MCF 10A (cell line): Measurements from ENCODE around the gene FBXO46. TPM values are rescaled to one million over a fixed set of nuclear protein-coding genes. Genes with fewer than 3 reads are reported as not detected.

Experiments
- BruUV-seq: library from RNA; stranded (reverse); fragments of 400-500 nt; replicated peaks from 2 replicates; lab custom pipeline; 2021; lab: Mats Ljungman, UMichigan
- CTCF ChIA-PET: fragments of 300-600 bp; sonication (Branson Sonifier 250); formaldehyde crosslinking; extraction: SDS; loops from one replicate; lab custom pipeline; 2021; ENCODE audit warnings: antibody characterized with exemption, inconsistent platforms; lab: Yijun Ruan, JAX
- POLR2A ChIA-PET: fragments of 300-600, 350-650 bp; sonication (Branson Sonifier 250); formaldehyde crosslinking; extraction: SDS; loops from one replicate; lab custom pipeline; 2020; ENCODE audit warnings: antibody characterized with exemption, inconsistent platforms; lab: Yijun Ruan, JAX
- DNase-seq: peaks from one replicate; pipeline ENCODE4 v3.0.0-alpha.2; 2018; ENCODE audit not compliant: unreplicated experiment
- H3K27ac Mint-ChIP-seq: one replicate; pipeline ENCODE4 v1.8.0; 2022; ENCODE audit warnings: mild to moderate bottlenecking, low read depth, mixed read lengths; ENCODE audit not compliant: unreplicated experiment
- H3K27me3 Mint-ChIP-seq: one replicate; pipeline ENCODE4 v1.8.0; 2022; ENCODE audit warnings: mixed read lengths; ENCODE audit not compliant: insufficient read depth, unreplicated experiment
- H3K36me3 Mint-ChIP-seq: one replicate; pipeline ENCODE4 v1.8.0; 2022; ENCODE audit warnings: mild to moderate bottlenecking, moderate library complexity, mixed read lengths; ENCODE audit not compliant: insufficient read depth, unreplicated experiment
- H3K4me1 Mint-ChIP-seq: one replicate; pipeline ENCODE4 v1.8.0; 2022; ENCODE audit warnings: mixed read lengths; ENCODE audit not compliant: insufficient read depth, unreplicated experiment
- H3K4me3 Mint-ChIP-seq: one replicate; pipeline ENCODE4 v1.8.0; 2022; ENCODE audit warnings: mild to moderate bottlenecking, moderate library complexity, mixed read lengths; ENCODE audit not compliant: unreplicated experiment
- H3K9me3 Mint-ChIP-seq: one replicate; pipeline ENCODE4 v1.8.0; 2022; ENCODE audit warnings: mixed read lengths; ENCODE audit not compliant: unreplicated experiment
- CTCF ChIP-seq: fragments of 200-600 bp; IDR thresholded peaks from one replicate; pipeline ENCODE4 v1.8.0; 2022; ENCODE audit warnings: antibody characterized with exemption, mild to moderate bottlenecking; ENCODE audit not compliant: unreplicated experiment
- intact Hi-C: fragments of 100-400 bp; cut with micrococcal nuclease; formaldehyde crosslinking; loops from 2 replicates; pipeline ENCODE4 v1.14.1; 2022
- microRNA-seq: library from miRNA; unstranded; fragments of <30 nt; microRNA quantifications from one replicate; pipeline ENCODE4 v1.2.0, GENCODE V29; 2022
- total RNA-seq: library from RNA; stranded (reverse); gene quantifications from 2 replicates; pipeline ENCODE4 v1.2.3, GENCODE V29; 2022

Gene FBXO46
- total RNA-seq, 1 experiment from 2014 or later, result 15.0 TPM

- peak overlapping the region; percentile 17 for H3K4me3 Mint-ChIP-seq
- no peak overlapping the region for H3K27ac Mint-ChIP-seq
- no peaks in the 10 kb centered on the region for H3K4me1 Mint-ChIP-seq
- intact Hi-C loops, result no loop called here
- BruUV-seq, result no TSS peak
- H3K9me3 Mint-ChIP-seq, result no peaks in the 10 kb centered on the region
- no peak for TF ChIP-seq CTCF
- DNase-seq, result no peak
- CTCF ChIA-PET, result interaction anchor here (0.6 kb wide), 1 partner anchor 1790 kb away, joined by 3 read pairs; no protein-coding TSS in a partner anchor
- H3K27me3 Mint-ChIP-seq, result peaks cover 40% of the 10 kb centered on the region
- no peaks in the 10 kb centered on the region for H3K36me3 Mint-ChIP-seq
- POLR2A ChIA-PET, result no interaction called here
Measured at GRCh38 chr19:45660636-45661035, 70.1 kb downstream of the FBXO46 start.

Small RNA genes within 50 kb of the gene (microRNA-seq; reads per million reads assigned to microRNA genes)
- gene MIR642A, result not detected
- not detected for gene MIR642B

Other genes starting within 250 kb of the FBXO46 start
- 3.5 and 5.1 TPM in 2 replicates for gene RTN2, start 233.8 kb downstream of the FBXO46 start, total RNA-seq
- 0.33 and 0.42 TPM in 2 replicates for gene PPM1N, start 232.5 kb downstream of the FBXO46 start, total RNA-seq
- 168 and 178 TPM in 2 replicates for gene VASP, start 223.4 kb downstream of the FBXO46 start, total RNA-seq
- gene OPA3, start 146.1 kb downstream of the FBXO46 start, total RNA-seq, result 16.8 and 17.3 TPM in 2 replicates
- gene GPR4, start 128.7 kb downstream of the FBXO46 start, total RNA-seq, result not detected in 2 replicates
- 110 and 137 TPM in 2 replicates for gene EML2, start 91.5 kb downstream of the FBXO46 start, total RNA-seq
- gene GIPR, start 62.7 kb downstream of the FBXO46 start, total RNA-seq, result not detected in 2 replicates
- gene SNRPD2, start 38.9 kb downstream of the FBXO46 start, total RNA-seq, result 406 and 472 TPM in 2 replicates
- 14.9 and 17.3 TPM in 2 replicates for gene QPCTL, start 38.2 kb downstream of the FBXO46 start, total RNA-seq
- gene MEIOSIN, start 2.5 kb upstream of the FBXO46 start, total RNA-seq, result not detected in 2 replicates
- 17.3 and 19.6 TPM in 2 replicates for gene SIX5, start 38.4 kb upstream of the FBXO46 start, total RNA-seq
- 40.5 and 52.4 TPM in 2 replicates for gene DMPK, start 51.6 kb upstream of the FBXO46 start, total RNA-seq
- gene DMWD, start 61.9 kb upstream of the FBXO46 start, total RNA-seq, result 57.5 and 71.6 TPM in 2 replicates
- 0.21 and 0.29 TPM in 2 replicates for gene RSPH6A, start 84.4 kb upstream of the FBXO46 start, total RNA-seq
- 77.4 and 86.2 TPM in 2 replicates for gene SYMPK, start 132.3 kb upstream of the FBXO46 start, total RNA-seq
- gene FOXA3, start 133.4 kb upstream of the FBXO46 start, total RNA-seq, result not detected in 2 replicates
- 14.7 and 18.1 TPM in 2 replicates for gene IRF2BP1, start 155.2 kb upstream of the FBXO46 start, total RNA-seq
- gene MYPOP, start 171.7 kb upstream of the FBXO46 start, total RNA-seq, result 5.5 and 7.0 TPM in 2 replicates
- not detected in 2 replicates for gene NANOS2, start 183.9 kb upstream of the FBXO46 start, total RNA-seq
- gene NOVA2, start 243.0 kb upstream of the FBXO46 start, total RNA-seq, result not detected in 2 replicates